Upper lobe of left lung (tissue), 6 donors: ENCODE results near the gene TP73. TPM values are rescaled to one million over a fixed set of nuclear protein-coding genes. Genes with fewer than 3 reads are reported as not detected.

ENCODE experiments used
- ATAC-seq, 2 donors: fragments of 200-7000 bp; cut with Tn5 transposase; one replicate each; pipeline ENCODE4 v1.9.1; 2022; ENCODE audit warnings: mild to moderate bottlenecking in 2 of 2, moderate library complexity in 2 of 2; ENCODE audit not compliant: low FRiP score in 2 of 2
- DNase-seq, 2 donors: peaks; one replicate each; pipeline ENCODE4 v3.0.0-alpha.2; 2019 to 2020
- H3K27ac ChIP-seq, 4 donors: fragments of 200-600 bp; sonication (generic); one replicate each; pipeline ENCODE4 v1.5.1; 2016 to 2019
- H3K27me3 ChIP-seq, 4 donors: fragments of 200-600 bp; sonication (generic); one replicate each; pipeline ENCODE4 v1.5.1; 2017 to 2019
- H3K36me3 ChIP-seq, 4 donors: fragments of 200-600 bp; sonication (generic); one replicate each; pipeline ENCODE4 v1.5.1; 2016 to 2019
- H3K4me1 ChIP-seq, 4 donors: fragments of 200-600 bp; sonication (generic); one replicate each; pipeline ENCODE4 v1.5.1; 2018 to 2019
- H3K4me3 ChIP-seq, 4 donors: fragments of 200-600 bp; sonication (generic); one replicate each; pipeline ENCODE4 v1.5.1; 2017 to 2019; ENCODE audit warnings: mild to moderate bottlenecking in 2 of 4, moderate library complexity in 1 of 4
- H3K9me3 ChIP-seq, 4 donors: fragments of 200-600 bp; sonication (generic); one replicate each; pipeline ENCODE4 v1.5.1; 2018 to 2019
- CTCF ChIP-seq, 6 experiments: fragments of 450-650 bp in 4 of 6; fragments of 200-600 bp in 2 of 6; sonication (generic) in 2 of 6; IDR thresholded peaks; one replicate each; pipeline ENCODE4 v1.5.1; 2016 to 2019; ENCODE audit warnings: antibody characterized with exemption in 6 of 6
- EP300 ChIP-seq, 4 donors: sonication (generic); formaldehyde crosslinking; IDR thresholded peaks; one replicate each; pipeline ENCODE4 v1.5.1; 2017; ENCODE audit warnings: antibody characterized with exemption in 4 of 4, control low read depth in 2 of 4
- POLR2A ChIP-seq, 4 donors: fragments of 450-650 bp; IDR thresholded peaks; one replicate each; pipeline ENCODE4 v1.5.1; 2016 to 2017; ENCODE audit warnings: antibody characterized with exemption in 4 of 4, mild to moderate bottlenecking in 2 of 4
- POLR2AphosphoS5 ChIP-seq, 2 donors: sonication (generic); formaldehyde crosslinking; IDR thresholded peaks; one replicate each; pipeline ENCODE4 v1.5.1; 2017; ENCODE audit warnings: antibody characterized with exemption in 2 of 2
- WGBS, 2 donors: methylation state at CpG; one replicate each; pipeline ENCODE4 v1.1.5; 2017 to 2018; 5-methylcytosine and 5-hydroxymethylcytosine counted together
- total RNA-seq, 6 donors: library from RNA; depleted of rRNA in 4 of 6; stranded (reverse); fragments of >200 nt in 4 of 6; gene quantifications; one replicate each; pipeline versions ENCODE4 v1.1.0 to v1.2.1, GENCODE V29; 2016 to 2021
- donor health status: DM: no; HTN: no; CAD: no; lungs with moderate emphysema.
- donor health status: DM: no; HTN: yes; CAD: no; lungs with severe emphysema.

TP73 gene
- total RNA-seq, 6 donors from 2014 or later = 0.77 to 9.8 (median 4.1) TPM

DNA sequence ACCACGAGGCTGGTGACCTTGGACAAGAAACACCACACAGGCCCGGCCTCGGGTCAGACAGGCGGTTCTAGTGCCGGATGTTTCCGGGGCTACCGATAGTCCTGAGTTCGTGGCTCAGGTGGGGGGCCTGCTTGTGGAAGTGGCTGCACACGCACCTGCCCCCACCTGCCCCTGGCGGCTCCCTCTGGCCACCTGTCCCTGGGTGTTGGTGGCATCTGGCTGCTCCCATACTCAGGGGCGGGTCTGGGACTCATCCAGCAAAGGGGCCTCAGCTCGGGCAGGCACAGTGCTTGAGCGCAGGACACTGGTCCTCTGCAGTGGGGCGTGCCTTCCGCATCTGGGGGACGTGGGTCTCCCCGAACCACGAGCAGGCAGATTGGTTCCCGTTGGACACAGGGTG, 33.6 kb downstream of the TP73 start:
- Histone ChIP-seq H3K4me1 (peaks cover 0 to 17% (median 2%) of the 10 kb centered on the region in 4 donors), H3K9me3 (no peaks in the 10 kb centered on the region), H3K36me3 (no peaks in the 10 kb centered on the region), H3K27me3 (no peaks in the 10 kb centered on the region), H3K4me3 (no peak overlapping the region), H3K27ac (no peak overlapping the region)
- ATAC-seq = no peak
- WGBS, 2 donors = 91 to 92% methylated on average over 5 to 19 of the region's 19 CpGs
- DNase-seq = peak in 1 of 2 donors; percentile 69
- TF ChIP-seq CTCF (IDR thresholded peaks at IDR 0.05) = no peak
- no peak for TF ChIP-seq POLR2A (IDR thresholded peaks at IDR 0.05)
- TF ChIP-seq EP300 (IDR thresholded peaks at IDR 0.05) = no peak
- TF ChIP-seq POLR2AphosphoS5 (IDR thresholded peaks at IDR 0.05) = no peak

DNA sequence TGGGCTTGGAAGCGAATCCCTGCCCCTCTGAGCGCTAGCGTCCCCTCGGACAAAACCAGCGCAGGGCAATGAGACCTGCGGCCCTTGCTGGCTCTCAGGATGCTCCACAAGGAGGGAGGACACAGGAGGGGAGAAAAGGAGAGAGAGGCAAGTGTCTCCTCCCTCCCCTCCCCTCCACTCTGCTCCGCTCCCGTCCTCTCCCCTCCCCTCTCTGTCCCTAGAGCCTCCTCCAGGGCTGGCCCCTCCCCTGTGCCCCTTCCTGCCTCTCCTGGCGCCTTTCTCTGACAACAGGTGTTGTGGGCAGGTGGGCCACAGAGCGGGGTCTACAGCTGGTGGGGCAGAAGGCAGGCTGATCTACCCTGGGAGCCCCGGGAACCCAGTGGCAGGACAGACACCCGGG, 35.2 kb downstream of the TP73 start:
- Histone ChIP-seq H3K4me1 (peaks cover 0 to 17% (median 2%) of the 10 kb centered on the region in 4 donors), H3K4me3 (no peak overlapping the region), H3K27me3 (no peaks in the 10 kb centered on the region), H3K27ac (no peak overlapping the region), H3K36me3 (no peaks in the 10 kb centered on the region), H3K9me3 (no peaks in the 10 kb centered on the region)
- no peak for TF ChIP-seq POLR2A (IDR thresholded peaks at IDR 0.05)
- no peak for TF ChIP-seq POLR2AphosphoS5 (IDR thresholded peaks at IDR 0.05)
- no peak for TF ChIP-seq CTCF (IDR thresholded peaks at IDR 0.05)
- TF ChIP-seq EP300 (IDR thresholded peaks at IDR 0.05) = no peak
- 87 to 89% methylated on average over 6 to 12 of the region's 12 CpGs for WGBS, 2 donors
- ATAC-seq (no peak), DNase-seq (no peak)

- H3K36me3 ChIP-seq = no peaks in the 10 kb centered on the region
- DNase-seq (peak in 1 of 2 donors; percentile 60), ATAC-seq (no peak)
- TF ChIP-seq EP300 (IDR thresholded peaks at IDR 0.05) (no peak), POLR2AphosphoS5 (IDR thresholded peaks at IDR 0.05) (no peak)
- no peak overlapping the region for H3K27ac ChIP-seq
- WGBS, 2 donors = 55 to 64% methylated on average over 19 to 29 of the region's 29 CpGs
- no peaks in the 10 kb centered on the region for H3K27me3 ChIP-seq
- H3K4me3 ChIP-seq = no peak overlapping the region
- no peaks in the 10 kb centered on the region for H3K9me3 ChIP-seq
- peaks cover 0 to 17% (median 2%) of the 10 kb centered on the region in 4 donors for H3K4me1 ChIP-seq
Measured at GRCh38 chr1:3688356-3689137, 36.2 kb downstream of the TP73 start.

DNA sequence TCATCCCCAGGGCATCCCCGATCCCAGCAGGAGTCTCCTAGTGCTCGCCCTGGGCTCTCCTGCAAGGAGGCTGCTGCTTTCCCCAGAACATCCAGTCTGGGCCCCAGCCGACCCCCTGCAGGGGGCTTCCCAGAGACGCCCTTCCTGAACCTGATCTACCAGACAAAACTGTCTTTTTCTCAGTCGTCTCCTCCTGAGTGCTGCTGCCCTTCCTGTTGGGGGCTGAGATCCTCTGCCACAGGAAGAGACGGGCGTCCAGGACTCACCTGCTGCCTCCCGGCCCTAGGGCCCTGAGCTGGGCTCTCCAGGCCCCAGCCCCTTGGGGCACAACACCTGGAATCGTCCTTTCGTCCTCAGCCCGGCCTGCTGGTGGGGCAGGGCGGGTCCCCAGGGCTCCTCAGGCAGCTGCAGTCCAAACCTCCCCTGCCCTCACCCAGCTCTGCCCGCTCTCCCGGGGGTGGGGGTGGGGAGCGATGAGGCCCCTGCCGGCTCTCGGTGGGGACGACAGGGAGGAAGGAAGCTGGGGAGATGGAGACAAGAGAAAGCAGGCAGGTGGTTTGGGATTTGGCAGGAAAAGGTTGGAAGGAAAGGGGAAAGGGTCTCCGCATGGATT, 36.9 kb downstream of the TP73 start:
- H3K27me3 ChIP-seq = no peaks in the 10 kb centered on the region
- H3K4me1 ChIP-seq = peaks cover 0 to 12% (median 2%) of the 10 kb centered on the region in 4 donors
- DNase-seq (peak in 1 of 2 donors; percentile 61), ATAC-seq (no peak)
- no peaks in the 10 kb centered on the region for H3K9me3 ChIP-seq
- H3K36me3 ChIP-seq = no peaks in the 10 kb centered on the region
- WGBS, 2 donors = 60 to 63% methylated on average over 12 to 14 of the region's 19 CpGs
- no peak overlapping the region for H3K4me3 ChIP-seq
- H3K27ac ChIP-seq = no peak overlapping the region
- TF ChIP-seq POLR2A (IDR thresholded peaks at IDR 0.05) (no peak), CTCF (IDR thresholded peaks at IDR 0.05) (no peak), EP300 (IDR thresholded peaks at IDR 0.05) (no peak), POLR2AphosphoS5 (IDR thresholded peaks at IDR 0.05) (no peak)

- 93 to 94% methylated on average over 31 to 48 of the region's 50 CpGs for WGBS, 2 donors
- no peak for TF ChIP-seq POLR2A (IDR thresholded peaks at IDR 0.05)
- no peak for TF ChIP-seq POLR2AphosphoS5 (IDR thresholded peaks at IDR 0.05)
- no peak for TF ChIP-seq EP300 (IDR thresholded peaks at IDR 0.05)
- no peak for TF ChIP-seq CTCF (IDR thresholded peaks at IDR 0.05)
- Histone ChIP-seq H3K27ac (no peak overlapping the region), H3K9me3 (no peaks in the 10 kb centered on the region), H3K36me3 (no peaks in the 10 kb centered on the region), H3K27me3 (no peaks in the 10 kb centered on the region), H3K4me3 (no peak overlapping the region), H3K4me1 (peaks cover 0 to 12% (median 4%) of the 10 kb centered on the region in 4 donors)
- ATAC-seq = peak in 1 of 2 donors; percentile 4
- DNase-seq = peak in 1 of 2 donors; percentile 75
Measured at GRCh38 chr1:3690282-3691065, 38.2 kb downstream of the TP73 start.
